C4-2B (cell line): ENCODE data around the gene MPL.

Experiments
- CTCF ChIP-seq: fragments of 450-650 bp; conservative IDR thresholded peaks from 2 replicates; pipeline ENCODE4 v1.5.1; 2017; ENCODE audit warnings: mild to moderate bottlenecking
- ZFX ChIP-seq: fragments of 450-650 bp; IDR thresholded peaks from 2 replicates; pipeline ENCODE4 v1.6.1; 2017

- TF ChIP-seq CTCF: no peak
- TF ChIP-seq ZFX: no peak
Measured at GRCh38 chr1:43294761-43295160, 42.9 kb upstream of the MPL start.
